ENCODE measurements around the gene APC.

The APC gene

DNA sequence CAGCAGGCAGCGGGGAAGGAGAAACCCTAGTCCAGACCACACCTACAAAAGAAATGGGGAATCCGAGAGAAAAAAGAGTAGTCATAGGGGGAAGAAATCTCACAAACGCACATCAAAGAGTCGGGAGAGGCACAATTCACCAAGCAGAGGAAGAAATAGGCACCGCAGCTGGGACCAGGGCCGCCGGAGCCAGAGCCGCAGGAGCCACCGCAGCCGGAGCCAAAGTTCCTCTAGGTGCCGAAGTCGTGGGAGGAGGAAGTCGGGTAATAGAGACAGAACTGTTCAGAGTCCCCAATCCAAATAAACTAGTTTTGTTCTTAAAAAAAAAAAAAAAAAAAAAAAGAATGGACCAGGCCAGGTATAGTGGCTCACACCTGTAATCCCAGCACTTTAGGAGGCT is 155.1 kb downstream of the APC start:
- no peak overlapping the region for H2AFZ ChIP-seq (ENCODE audit: low read length, unreplicated experiment)
- H3K4me1 ChIP-seq (ENCODE audit: control insufficient read depth, insufficient read depth, low read length, unreplicated experiment) = no peaks in the 10 kb centered on the region
- H3K27me3 ChIP-seq (ENCODE audit: insufficient read depth, low read length) = no peaks in the 10 kb centered on the region
- no peak overlapping the region for H3K27ac ChIP-seq (ENCODE audit: low read depth, low read length)
- peaks cover 10% of the 10 kb centered on the region for H3K36me3 ChIP-seq (ENCODE audit: insufficient read depth, low read length)
- no peak overlapping the region for H3K4me3 ChIP-seq (ENCODE audit: low read depth, low read length)
- peaks cover 15% of the 10 kb centered on the region for H3K79me2 ChIP-seq (ENCODE audit: control insufficient read depth, insufficient read depth, low read length, unreplicated experiment)

GRCh38 chr5:112895682-112896081 is 158.0 kb downstream of the APC start:
- Histone ChIP-seq H3K79me2 (ENCODE audit: control insufficient read depth, insufficient read depth, low read length, unreplicated experiment) (peaks cover 11% of the 10 kb centered on the region), H3K36me3 (ENCODE audit: insufficient read depth, low read length) (peaks cover 6% of the 10 kb centered on the region), H3K4me1 (ENCODE audit: control insufficient read depth, insufficient read depth, low read length, unreplicated experiment) (no peaks in the 10 kb centered on the region), H3K27ac (ENCODE audit: low read depth, low read length) (no peak overlapping the region), H2AFZ (ENCODE audit: low read length, unreplicated experiment) (no peak overlapping the region), H3K27me3 (ENCODE audit: insufficient read depth, low read length) (no peaks in the 10 kb centered on the region), H3K4me3 (ENCODE audit: low read depth, low read length) (no peak overlapping the region)
